HG02571 (cell line): ENCODE measurements around the gene USH1C.

Experiments
- ATAC-seq: cut with Tn5 transposase; IDR thresholded peaks from one replicate; pipeline ENCODE4 v1.9.1; 2021; ENCODE audit warnings: mild to moderate bottlenecking, moderate library complexity; ENCODE audit not compliant: unreplicated experiment

Gene USH1C

GRCh38 chr11:17528906-17529843 lies 15.0 kb downstream of the USH1C start:
- no peak for ATAC-seq

GRCh38 chr11:17528181-17528691 lies 16.0 kb downstream of the USH1C start:
- ATAC-seq = peak; percentile 67

- no peak for ATAC-seq
These were observed 16.6 kb downstream of the USH1C start for GRCh38 chr11:17527628-17527995.

- no peak for ATAC-seq
These were observed 17.1 kb downstream of the USH1C start for GRCh38 chr11:17526931-17527627.

GRCh38 chr11:17526326-17526725 lies 17.9 kb downstream of the USH1C start:
- ATAC-seq = no peak

- ATAC-seq = no peak
These were observed 18.6 kb downstream of the USH1C start for GRCh38 chr11:17525570-17525969.

- ATAC-seq = no peak
These were observed 20.0 kb downstream of the USH1C start for GRCh38 chr11:17524221-17524620.

- ATAC-seq = no peak
These were observed 21.6 kb downstream of the USH1C start for GRCh38 chr11:17522655-17523054.

GRCh38 chr11:17521106-17521900 lies 22.9 kb downstream of the USH1C start:
- ATAC-seq = no peak

GRCh38 chr11:17519061-17519885 lies 24.9 kb downstream of the USH1C start:
- no peak for ATAC-seq

GRCh38 chr11:17518366-17518765 lies 25.9 kb downstream of the USH1C start:
- ATAC-seq = no peak

GRCh38 chr11:17517186-17517585 lies 27.0 kb downstream of the USH1C start:
- no peak for ATAC-seq

- ATAC-seq = no peak
These were observed 27.6 kb downstream of the USH1C start for GRCh38 chr11:17516551-17517150.

- no peak for ATAC-seq
These were observed 28.6 kb downstream of the USH1C start for GRCh38 chr11:17515443-17516176.

GRCh38 chr11:17514476-17514875 lies 29.7 kb downstream of the USH1C start:
- ATAC-seq = no peak

GRCh38 chr11:17513853-17514252 lies 30.4 kb downstream of the USH1C start:
- ATAC-seq = no peak

- no peak for ATAC-seq
These were observed 32.1 kb downstream of the USH1C start for GRCh38 chr11:17512101-17512500.

GRCh38 chr11:17511571-17511970 lies 32.6 kb downstream of the USH1C start:
- no peak for ATAC-seq
